MCF 10A (cell line): ENCODE measurements around the gene CPSF6. TPM values are rescaled to one million over a fixed set of nuclear protein-coding genes. Genes with fewer than 3 reads are reported as not detected.
A peak's percentile ranks its signal among the peaks of the same experiment; 100 is the strongest.

Source experiments
- BruUV-seq: library from RNA; stranded (reverse); fragments of 400-500 nt; replicated peaks from 2 replicates; lab custom pipeline; 2021; lab: Mats Ljungman, UMichigan
- CTCF ChIA-PET: fragments of 300-600 bp; sonication (Branson Sonifier 250); formaldehyde crosslinking; extraction: SDS; loops from one replicate; lab custom pipeline; 2021; ENCODE audit warnings: antibody characterized with exemption, inconsistent platforms; lab: Yijun Ruan, JAX
- POLR2A ChIA-PET: fragments of 300-600, 350-650 bp; sonication (Branson Sonifier 250); formaldehyde crosslinking; extraction: SDS; loops from one replicate; lab custom pipeline; 2020; ENCODE audit warnings: antibody characterized with exemption, inconsistent platforms; lab: Yijun Ruan, JAX
- DNase-seq: peaks from one replicate; pipeline ENCODE4 v3.0.0-alpha.2; 2018; ENCODE audit not compliant: unreplicated experiment
- H3K27ac Mint-ChIP-seq: one replicate; pipeline ENCODE4 v1.8.0; 2022; ENCODE audit warnings: mild to moderate bottlenecking, low read depth, mixed read lengths; ENCODE audit not compliant: unreplicated experiment
- H3K27me3 Mint-ChIP-seq: one replicate; pipeline ENCODE4 v1.8.0; 2022; ENCODE audit warnings: mixed read lengths; ENCODE audit not compliant: insufficient read depth, unreplicated experiment
- H3K36me3 Mint-ChIP-seq: one replicate; pipeline ENCODE4 v1.8.0; 2022; ENCODE audit warnings: mild to moderate bottlenecking, moderate library complexity, mixed read lengths; ENCODE audit not compliant: insufficient read depth, unreplicated experiment
- H3K4me1 Mint-ChIP-seq: one replicate; pipeline ENCODE4 v1.8.0; 2022; ENCODE audit warnings: mixed read lengths; ENCODE audit not compliant: insufficient read depth, unreplicated experiment
- H3K4me3 Mint-ChIP-seq: one replicate; pipeline ENCODE4 v1.8.0; 2022; ENCODE audit warnings: mild to moderate bottlenecking, moderate library complexity, mixed read lengths; ENCODE audit not compliant: unreplicated experiment
- H3K9me3 Mint-ChIP-seq: one replicate; pipeline ENCODE4 v1.8.0; 2022; ENCODE audit warnings: mixed read lengths; ENCODE audit not compliant: unreplicated experiment
- CTCF ChIP-seq: fragments of 200-600 bp; IDR thresholded peaks from one replicate; pipeline ENCODE4 v1.8.0; 2022; ENCODE audit warnings: antibody characterized with exemption, mild to moderate bottlenecking; ENCODE audit not compliant: unreplicated experiment
- intact Hi-C: fragments of 100-400 bp; cut with micrococcal nuclease; formaldehyde crosslinking; loops from 2 replicates; pipeline ENCODE4 v1.14.1; 2022
- total RNA-seq: library from RNA; stranded (reverse); gene quantifications from 2 replicates; pipeline ENCODE4 v1.2.3, GENCODE V29; 2022

Gene CPSF6
- total RNA-seq, 1 experiment from 2014 or later, result 58.9 TPM

GRCh38 chr12:69240631-69240995 lies 1.2 kb downstream of the CPSF6 start:
- no peaks in the 10 kb centered on the region for H3K27me3 Mint-ChIP-seq
- ChIA-PET POLR2A (interaction anchor here (0.8 to 1.5 kb wide), 5 partner anchors 8 to 98 kb away, joined by 3 to 8 read pairs (median 5); no protein-coding TSS in a partner anchor), CTCF (no interaction called here)
- intact Hi-C loops, result no loop called here
- H3K36me3 Mint-ChIP-seq, result peaks cover 5% of the 10 kb centered on the region
- peak overlapping the region; percentile 96 for H3K4me3 Mint-ChIP-seq
- no TSS peak for BruUV-seq
- no peak for TF ChIP-seq CTCF
- H3K4me1 Mint-ChIP-seq, result peaks cover 22% of the 10 kb centered on the region
- H3K27ac Mint-ChIP-seq, result peak overlapping the region; percentile 97
- peak; percentile 27 for DNase-seq
- H3K9me3 Mint-ChIP-seq, result no peaks in the 10 kb centered on the region

DNA sequence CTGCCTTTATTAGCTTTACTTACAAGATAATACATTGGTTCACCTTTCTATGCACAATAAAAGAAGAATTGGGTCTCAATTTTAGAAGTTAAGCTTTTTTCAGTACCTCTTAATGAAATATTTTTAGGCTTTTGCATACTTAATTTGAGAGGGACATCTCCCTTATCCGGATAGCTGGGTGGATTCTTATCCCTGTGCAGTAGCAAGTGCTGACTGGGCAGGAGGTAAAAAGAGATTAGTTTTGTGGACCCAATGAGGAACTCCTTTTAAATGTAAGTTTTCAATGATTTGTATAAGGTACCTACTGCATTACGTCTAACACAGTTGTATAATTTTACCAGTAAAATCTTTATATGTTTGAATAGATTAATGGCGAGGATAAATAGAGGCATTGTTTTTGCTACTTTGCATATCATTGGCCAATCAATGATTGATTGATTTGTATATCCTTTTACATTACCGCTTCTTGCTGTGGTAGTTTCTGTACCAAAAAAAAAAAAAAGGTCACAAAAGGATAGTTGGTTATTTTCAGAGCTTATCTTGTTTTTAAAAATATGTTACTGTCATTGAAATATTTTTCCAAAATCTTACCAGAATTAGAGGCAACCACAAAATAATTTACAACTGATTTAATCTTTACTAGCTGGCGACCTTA lies 2.2 kb downstream of the CPSF6 start:
- H3K27ac Mint-ChIP-seq, result no peak overlapping the region
- no peaks in the 10 kb centered on the region for H3K27me3 Mint-ChIP-seq
- no peaks in the 10 kb centered on the region for H3K9me3 Mint-ChIP-seq
- peaks cover 5% of the 10 kb centered on the region for H3K36me3 Mint-ChIP-seq
- TF ChIP-seq CTCF, result no peak
- BruUV-seq, result no TSS peak
- POLR2A ChIA-PET, result interaction anchor here (0.6 to 2.7 kb wide), 8 partner anchors 8 to 99 kb away, joined by 3 to 11 read pairs (median 3); no protein-coding TSS in a partner anchor
- DNase-seq, result peak; percentile 17
- intact Hi-C loops, result no loop called here
- CTCF ChIA-PET, result interaction anchor here (0.6 to 2.1 kb wide), 5 partner anchors 11 to 1045 kb away, joined by 3 to 9 read pairs (median 3); no protein-coding TSS in a partner anchor
- H3K4me1 Mint-ChIP-seq, result peaks cover 22% of the 10 kb centered on the region
- peak overlapping the region; percentile 96 for H3K4me3 Mint-ChIP-seq

DNA sequence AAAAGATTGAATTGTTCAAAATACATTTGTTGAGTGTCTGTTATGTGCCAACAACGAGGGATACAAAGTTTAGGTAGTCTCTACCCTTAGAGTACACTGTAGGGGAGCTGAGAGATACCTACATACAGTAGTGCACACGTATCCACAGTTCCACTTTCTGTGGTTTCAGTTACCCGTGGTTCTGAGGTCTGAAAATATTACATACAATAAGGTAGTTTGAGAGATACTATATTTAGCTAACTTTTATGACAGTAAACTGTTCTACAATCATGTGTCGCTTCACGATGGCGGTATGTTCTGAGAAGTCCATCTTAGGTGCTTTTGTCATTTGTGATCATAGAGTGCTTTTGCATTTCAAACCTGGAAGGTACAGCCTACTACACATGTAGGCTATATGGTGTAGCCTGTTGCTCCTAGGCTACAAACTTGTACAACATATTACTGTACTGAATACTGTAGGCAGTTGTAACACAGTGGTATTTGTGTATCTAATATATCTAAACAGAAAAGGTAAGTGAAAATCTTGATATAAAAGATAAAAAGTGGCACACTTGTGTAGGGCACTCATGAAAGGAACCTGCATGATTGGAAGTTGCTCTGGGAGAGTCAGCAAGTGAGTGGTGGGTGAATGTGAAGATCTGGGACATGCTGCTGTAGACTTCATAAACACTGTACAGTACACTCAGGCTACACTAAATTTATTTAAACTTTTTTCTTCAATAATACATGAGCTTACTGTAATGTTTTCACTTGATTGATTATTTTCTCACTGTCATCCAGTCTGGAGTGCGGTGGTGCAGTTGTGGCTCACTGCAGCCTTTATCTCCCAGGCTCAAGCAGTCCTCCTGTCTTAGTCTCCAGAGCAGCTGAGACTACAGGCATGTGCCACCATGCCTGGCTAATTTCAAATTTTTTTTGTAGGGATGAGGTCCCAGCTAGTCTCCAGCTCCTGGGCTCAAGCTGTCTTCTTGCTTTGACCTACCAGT lies 4.0 kb downstream of the CPSF6 start:
- Mint-ChIP-seq H3K27ac (no peak overlapping the region), H3K4me3 (no peak overlapping the region), H3K4me1 (peaks cover 35% of the 10 kb centered on the region), H3K9me3 (no peaks in the 10 kb centered on the region), H3K27me3 (no peaks in the 10 kb centered on the region), H3K36me3 (peaks cover 5% of the 10 kb centered on the region)
- CTCF ChIA-PET, result interaction anchor here (0.7 to 2.1 kb wide), 3 partner anchors 9 to 333 kb away, joined by 4 to 9 read pairs (median 6); no protein-coding TSS in a partner anchor
- DNase-seq, result no peak
- intact Hi-C loops, result no loop called here
- no TSS peak for BruUV-seq
- no peak for TF ChIP-seq CTCF
- POLR2A ChIA-PET, result interaction anchor here (0.6 to 2.7 kb wide), 7 partner anchors 9 to 187 kb away, joined by 3 to 11 read pairs (median 3); no protein-coding TSS in a partner anchor
